GM11168 (cell line): ENCODE measurements around the gene RPE65.
"Not testable (repeated sequence)": the region's sequence is repeated elsewhere in the genome, so short reads cannot be mapped to it uniquely, and the experiment has no call there.

Experiments
- in situ Hi-C: fragments of 300-500 bp; cut with MboI; formaldehyde crosslinking; loops from one replicate; pipeline ENCODE4 v1.12.0; 2022; ENCODE audit warnings: low sequenced_read_pairs; ENCODE audit not compliant: unreplicated experiment

The RPE65 gene

GRCh38 chr1:68454534-68454933 lies 4.8 kb upstream of the RPE65 start:
- in situ Hi-C loops = no loop called here

DNA sequence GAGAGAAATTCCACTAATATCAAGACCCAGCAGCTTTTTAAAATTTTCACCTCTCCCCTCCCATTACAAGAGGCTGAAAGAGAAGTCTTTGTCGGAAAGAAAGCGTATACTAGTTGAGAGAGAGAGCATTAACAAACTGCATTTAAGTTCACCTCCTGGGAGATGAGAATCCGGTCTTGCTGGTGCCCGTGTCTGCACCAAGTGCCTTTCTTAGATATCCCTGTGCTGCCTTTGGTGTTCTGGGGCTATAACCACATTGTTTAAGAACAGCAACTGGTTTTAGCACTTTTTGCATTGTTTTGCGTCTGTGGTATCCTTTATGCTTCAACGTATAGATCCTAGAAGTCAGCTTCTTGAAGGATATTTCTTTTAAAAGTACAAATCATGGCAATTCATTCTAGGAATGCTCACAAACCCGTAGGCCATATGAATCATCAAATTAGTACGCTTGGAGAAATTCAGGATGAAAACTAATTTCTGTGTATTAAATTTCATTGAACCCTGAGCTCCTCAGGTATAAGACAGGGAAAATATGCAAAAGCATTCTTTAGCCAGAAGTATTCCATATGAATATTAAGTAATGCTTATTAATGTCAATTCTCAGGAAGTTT lies 3.4 kb upstream of the RPE65 start:
- in situ Hi-C loops = no loop called here

- in situ Hi-C loops = no loop called here
These were observed 1.4 kb downstream of the RPE65 start for GRCh38 chr1:68448365-68448764.

DNA sequence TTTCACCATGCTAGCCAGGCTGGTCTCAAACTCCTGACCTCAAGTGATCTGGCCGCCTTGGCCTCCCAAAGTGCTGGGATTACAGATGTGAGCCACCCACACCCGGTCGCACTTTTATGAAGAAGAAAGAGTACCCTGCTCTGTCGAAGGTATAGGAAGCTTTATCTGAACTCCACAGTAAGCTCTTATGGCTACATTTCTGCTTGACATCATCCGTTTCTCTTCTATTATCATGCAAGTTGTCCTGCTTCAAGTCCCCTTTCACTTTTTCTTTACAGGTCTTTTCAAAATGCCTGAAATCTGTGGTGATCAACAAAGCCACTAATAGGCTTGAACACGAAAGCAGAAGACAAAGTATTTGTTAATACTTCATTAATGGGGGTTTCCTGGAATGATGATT lies 4.0 kb downstream of the RPE65 start:
- in situ Hi-C loops = no loop called here

DNA sequence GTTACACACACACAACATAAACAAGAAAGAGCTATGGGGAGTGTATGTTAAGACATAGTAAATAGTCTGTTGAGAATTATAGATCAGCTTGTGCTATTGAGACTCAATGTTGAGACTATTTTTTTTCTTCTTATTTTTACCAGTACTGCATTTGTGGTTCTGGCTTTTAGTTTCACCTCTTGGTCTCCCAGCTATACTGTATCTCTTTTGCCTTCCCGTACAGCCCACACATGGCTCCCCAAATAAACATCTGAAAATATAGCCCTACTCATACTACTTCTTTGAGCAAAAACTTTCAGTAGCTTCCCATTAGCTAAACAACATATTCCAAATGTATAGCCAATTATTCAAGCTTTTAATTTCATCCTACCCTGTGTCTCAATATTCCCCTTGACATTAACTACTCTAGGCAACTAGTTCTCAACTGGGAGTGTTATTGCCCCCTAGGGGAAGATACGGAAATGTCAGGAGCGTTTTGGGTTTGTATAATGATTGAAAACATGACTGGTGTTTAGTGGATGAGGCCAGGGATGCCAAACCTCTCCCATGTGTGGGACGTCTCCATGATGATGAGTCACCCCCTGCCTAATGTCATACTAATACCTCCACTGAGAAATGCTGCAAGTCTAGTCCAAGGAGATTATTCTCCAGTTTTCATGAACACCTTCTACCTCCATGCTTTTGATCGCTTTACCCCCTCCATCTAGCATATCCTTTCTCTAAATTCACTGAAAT lies 6.8 kb downstream of the RPE65 start:
- in situ Hi-C loops = loop anchor here (5.0 kb wide), 1 partner anchor 321 kb away; no protein-coding TSS in a partner anchor

- in situ Hi-C loops = loop anchor here (5.0 kb wide), 1 partner anchor 320 kb away; no protein-coding TSS in a partner anchor
These were observed 7.7 kb downstream of the RPE65 start for GRCh38 chr1:68442006-68442405.

- in situ Hi-C loops = no loop called here
These were observed 11.4 kb downstream of the RPE65 start for GRCh38 chr1:68438310-68438709.

DNA sequence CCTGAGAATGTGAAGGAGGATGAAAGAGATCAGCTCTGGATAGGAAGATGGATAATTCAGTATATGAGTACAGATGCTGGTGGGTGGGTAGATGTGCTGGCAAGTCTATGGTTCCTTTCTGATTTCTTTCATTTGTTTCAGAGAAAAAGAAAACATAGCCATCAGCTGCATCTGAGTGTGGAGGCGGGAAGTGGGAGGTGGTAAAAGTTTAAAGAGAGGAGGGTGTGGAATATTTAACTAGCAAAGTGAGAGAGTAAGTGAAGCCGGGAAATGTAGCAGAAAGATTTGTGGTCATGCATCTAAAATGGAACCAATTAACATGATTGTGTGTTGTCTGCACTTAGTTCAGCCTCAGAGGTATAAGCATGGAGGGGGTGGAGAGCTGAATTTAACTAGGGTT lies 16.4 kb downstream of the RPE65 start:
- in situ Hi-C loops = no loop called here

DNA sequence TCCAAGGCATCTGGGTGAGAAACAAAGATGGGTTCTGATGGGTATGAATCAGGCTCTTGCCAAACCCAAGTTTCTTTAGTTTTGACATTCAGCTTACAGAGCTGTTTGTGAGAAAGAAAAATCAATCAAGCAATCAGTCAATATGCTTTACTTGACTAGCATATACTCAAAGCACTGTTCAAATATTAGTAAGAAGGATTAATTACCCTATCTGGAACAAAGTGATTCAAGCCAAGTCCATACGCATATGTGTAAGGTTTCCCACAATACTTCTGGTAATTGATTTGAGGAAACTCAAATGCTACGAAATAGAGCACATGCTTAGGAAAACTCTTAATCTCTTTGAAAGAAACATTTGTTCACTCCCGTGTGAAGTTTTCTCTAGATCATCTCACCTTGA lies 18.7 kb downstream of the RPE65 start:
- in situ Hi-C loops = no loop called here

DNA sequence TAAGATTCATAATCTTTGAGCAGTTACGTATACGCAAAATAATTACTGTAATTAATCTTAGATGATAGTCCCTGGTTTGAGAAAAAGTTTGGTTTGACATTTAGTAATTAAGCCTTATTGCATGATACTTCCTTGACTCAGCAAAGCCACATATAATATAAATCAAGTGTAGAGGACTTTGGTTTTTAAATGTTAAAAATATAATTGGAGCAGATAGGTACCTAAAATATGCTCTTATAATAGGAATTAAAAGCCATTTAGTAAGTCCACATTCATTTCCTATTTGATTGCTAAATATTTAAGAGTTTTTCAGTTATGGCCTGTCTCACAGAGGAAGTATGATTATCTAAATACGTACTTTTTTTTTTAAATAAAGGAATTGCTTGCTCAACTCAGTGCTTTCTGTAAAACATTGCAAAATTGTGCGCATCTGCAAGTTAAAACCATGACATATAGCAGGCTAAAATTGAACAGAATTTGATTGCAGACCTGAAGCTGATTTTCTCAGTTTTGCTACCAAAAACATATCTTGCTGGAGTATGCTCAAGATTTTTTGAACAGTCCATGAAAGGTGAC lies 20.4 kb downstream of the RPE65 start:
- in situ Hi-C loops = no loop called here

DNA sequence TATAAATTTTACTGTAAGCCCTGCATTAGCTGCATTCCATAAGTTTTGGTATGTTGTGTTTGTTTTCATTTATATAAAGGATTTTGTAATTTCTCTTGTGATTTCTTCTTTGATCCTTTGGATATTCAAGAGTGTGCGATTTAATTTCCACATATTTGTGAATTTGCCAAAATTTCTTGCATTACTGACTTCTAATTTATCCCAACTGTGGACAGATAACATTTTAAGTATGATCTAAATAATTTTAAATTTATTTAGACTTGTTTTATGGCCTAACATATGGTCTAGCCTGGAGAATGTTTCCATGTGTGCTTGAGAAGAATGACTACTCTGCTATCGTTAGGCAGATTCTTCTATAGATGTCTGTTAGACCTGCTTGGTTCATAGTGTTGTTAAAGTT lies 23.2 kb downstream of the RPE65 start:
- in situ Hi-C loops = no loop called here

DNA sequence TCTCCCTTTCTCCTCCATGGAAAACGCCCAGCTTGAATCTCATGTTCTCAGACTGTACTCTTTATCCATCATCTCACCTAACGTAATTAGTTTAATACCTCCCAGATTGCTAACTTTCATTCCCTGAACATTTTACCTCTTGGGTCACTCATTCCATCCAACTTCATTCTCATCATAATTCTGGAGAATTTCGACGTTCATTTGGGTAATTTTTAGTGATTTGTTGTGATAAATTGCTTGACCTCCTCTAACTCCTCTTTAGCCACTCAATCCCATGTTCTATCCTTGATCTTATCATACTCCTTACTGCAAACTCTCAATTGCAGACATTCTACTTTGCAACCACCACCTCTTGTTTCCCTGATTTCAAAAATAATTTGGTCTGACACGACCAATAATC lies 28.4 kb downstream of the RPE65 start:
- in situ Hi-C loops = no loop called here

DNA sequence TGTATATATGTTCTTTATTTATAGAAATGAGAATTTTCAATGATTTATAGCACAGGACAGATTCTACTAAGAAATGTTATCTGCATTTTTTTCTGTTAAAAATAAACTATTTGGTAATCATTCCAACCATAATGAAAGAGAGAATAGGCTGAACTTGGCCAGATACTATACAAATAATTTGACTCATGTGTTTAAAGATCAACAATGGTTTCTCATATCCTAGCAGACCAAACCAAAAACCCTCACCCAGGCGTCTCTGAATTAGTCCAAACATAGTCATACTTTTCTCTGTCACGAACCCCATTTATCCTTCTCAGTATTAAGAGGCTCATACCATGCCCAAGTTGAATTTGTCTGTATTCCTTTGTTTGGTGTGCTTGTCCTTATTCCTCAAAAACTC lies 40.3 kb downstream of the RPE65 start:
- in situ Hi-C loops = no loop called here

DNA sequence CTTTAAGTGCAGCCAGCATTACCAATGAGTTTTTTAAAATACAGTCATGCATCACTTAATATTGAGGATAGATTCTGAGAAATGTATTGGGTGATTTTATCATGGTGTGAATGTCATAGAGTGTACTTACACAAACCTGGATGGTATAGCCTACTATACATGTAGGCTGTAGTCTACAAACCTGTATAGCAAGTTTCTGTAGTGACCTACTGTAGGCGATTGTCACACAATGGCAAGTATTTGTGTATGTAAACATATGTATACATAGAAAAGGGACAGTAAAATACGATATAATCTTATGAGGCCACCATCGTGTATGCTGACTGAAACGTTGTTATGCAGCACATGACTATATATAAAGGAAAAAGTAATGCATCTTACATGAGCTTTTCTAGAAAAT lies 48.2 kb downstream of the RPE65 start:
- in situ Hi-C loops = no loop called here

DNA sequence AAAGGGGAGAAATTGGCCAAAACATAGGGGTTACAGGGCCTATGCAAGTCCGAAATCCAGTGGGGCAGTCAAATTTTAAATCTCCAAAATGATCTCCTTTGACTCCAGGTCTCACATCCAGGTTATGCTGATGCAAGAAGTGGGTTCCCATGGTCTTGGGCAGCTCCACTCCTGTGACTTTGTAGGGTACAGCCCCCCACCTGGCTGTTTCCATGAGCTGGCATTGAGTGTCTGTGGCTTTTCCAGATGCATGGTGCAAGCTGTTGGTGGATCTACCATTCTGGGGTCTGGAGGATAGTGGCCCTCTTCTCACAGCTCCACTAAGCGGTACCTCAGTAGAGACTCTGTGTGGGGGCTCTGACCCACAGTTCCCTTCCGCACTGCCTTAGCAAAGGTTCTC lies 54.2 kb downstream of the RPE65 start:
- in situ Hi-C loops = not testable (repeated sequence)

DNA sequence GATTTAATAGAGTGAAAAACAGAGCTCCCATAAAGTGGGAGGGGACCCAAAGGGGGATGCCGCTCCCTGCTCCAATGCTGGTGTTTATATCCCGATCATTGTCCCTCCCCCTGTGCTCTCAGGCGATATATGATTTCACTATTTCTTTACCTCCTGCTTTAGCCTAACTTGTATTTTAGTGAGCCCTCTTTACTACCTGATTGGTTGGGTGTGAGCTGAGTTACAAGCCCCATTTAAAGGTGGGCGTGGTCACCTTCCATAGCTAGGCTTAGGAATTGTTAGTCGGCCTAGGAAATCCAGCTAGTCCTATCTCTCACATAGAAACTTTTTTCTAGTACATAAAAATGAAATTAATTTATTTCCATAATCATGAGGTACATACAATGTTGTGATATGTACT lies 57.3 kb downstream of the RPE65 start:
- in situ Hi-C loops = not testable (repeated sequence)

- in situ Hi-C loops = not testable (repeated sequence)
These were observed 63.8 kb downstream of the RPE65 start for GRCh38 chr1:68385798-68386524.

GRCh38 chr1:68384872-68385411 lies 64.8 kb downstream of the RPE65 start:
- in situ Hi-C loops = no loop called here

DNA sequence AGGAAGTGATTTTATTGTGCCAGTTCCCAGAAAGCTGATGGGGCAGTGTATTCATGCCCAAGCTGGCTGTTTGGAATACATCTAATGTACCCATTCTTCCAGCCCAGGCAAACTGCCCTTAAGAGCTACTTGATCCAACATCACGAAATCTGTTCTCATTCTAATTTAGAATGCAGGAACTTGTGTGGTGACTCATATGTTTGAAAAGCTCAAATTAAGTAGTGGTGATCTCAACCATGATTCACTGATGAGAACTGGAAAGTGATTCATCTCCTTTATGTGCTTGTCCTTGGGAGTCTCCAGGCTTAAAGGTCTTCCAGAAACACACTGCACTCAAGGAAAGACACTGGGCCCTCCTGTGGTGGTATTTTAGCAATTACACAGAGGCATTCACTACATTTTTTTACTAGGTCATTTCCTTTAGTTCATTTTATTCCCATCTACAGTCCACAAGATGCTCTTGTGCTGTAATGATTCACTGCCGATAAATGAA lies 65.4 kb downstream of the RPE65 start:
- in situ Hi-C loops = no loop called here

DNA sequence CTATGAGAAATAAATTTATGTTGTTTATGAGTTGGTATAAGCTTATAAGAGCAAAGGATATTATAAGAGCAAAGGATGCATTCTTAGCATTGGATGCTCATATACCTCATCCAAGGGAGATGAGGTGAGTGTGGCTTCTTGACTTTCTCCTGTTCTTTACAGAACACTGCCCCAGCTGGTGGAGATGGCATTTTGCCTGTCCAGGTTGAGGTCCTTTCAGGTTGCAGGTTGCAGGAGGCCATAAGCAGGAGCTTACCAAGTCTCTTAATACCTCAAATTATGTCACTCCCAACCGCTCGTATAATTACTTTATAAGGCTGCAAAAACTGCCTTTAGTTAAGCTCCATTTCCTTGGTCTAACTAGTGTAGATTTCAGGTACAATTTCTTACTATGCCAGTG lies 66.7 kb downstream of the RPE65 start:
- in situ Hi-C loops = no loop called here

DNA sequence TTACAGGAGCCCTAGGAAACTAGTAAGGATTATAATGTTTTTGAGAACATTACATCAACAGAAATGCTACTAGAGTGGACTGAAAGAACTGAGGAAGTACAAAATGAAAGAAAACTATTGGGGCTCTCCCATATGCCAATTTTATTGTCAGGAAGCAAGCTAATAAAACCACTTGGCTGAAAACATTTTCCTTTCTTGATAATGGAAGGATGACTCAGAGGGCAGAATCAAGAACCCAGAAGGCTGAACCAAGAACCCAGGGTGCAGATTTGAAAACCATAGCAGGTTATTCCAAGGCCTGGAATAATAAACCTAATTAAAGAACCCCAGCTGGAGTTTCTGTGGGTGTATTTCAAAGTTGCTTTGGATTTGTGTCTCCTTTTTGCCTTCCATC lies 70.7 kb downstream of the RPE65 start:
- in situ Hi-C loops = no loop called here
